ENCODE results near the gene C1QTNF2.

Gene C1QTNF2, protein sequence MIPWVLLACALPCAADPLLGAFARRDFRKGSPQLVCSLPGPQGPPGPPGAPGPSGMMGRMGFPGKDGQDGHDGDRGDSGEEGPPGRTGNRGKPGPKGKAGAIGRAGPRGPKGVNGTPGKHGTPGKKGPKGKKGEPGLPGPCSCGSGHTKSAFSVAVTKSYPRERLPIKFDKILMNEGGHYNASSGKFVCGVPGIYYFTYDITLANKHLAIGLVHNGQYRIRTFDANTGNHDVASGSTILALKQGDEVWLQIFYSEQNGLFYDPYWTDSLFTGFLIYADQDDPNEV

GRCh38 chr5:160369990-160370712 lies at the start of gene C1QTNF2:
Gene C1QTNF2, minus strand, starts transcription at chr5:160370626. Its CDS starts 15,615 bp downstream, at chr5:160355011.
- no peak for DNase-seq

GRCh38 chr5:160420331-160420610 lies 49.8 kb upstream of the C1QTNF2 start:
- no peak for DNase-seq

DNA sequence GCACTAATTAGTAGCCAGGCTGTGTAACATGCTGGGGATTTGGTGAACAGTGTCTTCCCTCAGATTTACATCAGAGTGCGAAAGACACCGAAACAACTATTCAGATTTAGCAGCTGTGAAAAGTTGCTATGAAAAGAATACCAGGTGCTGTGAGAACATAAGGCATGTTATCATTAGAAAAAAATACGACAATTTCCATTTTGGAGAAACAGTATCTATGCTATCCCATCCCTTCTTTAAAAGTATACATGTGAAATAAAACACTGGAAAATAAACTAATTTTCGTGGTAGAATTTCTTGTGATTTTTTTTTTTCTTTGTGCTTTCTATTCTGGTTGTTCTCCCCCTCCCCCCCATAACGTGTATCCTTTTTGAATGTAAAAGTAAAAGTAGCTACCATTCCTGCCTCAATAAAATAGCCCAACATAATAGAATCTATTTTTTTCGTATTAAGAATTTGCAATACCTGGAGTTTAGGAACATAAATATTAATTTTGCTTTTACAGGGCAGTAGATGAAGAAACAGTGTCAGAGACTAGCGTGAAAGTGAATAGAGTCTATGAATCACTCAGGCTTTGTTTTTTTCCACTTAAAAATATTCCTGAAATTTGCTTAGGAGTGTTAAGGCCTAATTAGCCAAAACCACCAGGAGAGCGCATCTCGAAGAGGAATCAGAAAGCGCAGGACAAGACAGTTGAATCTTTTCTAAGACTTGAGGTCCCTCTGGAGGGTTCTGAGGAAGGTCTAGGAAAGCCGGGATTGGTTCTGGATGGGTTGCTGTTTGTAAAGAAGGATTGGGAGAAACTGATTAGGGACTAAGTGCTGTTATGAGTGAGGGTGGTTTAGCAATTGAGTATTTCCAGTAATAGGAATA lies 49.3 kb upstream of the C1QTNF2 start:
- DNase-seq: no peak

DNA sequence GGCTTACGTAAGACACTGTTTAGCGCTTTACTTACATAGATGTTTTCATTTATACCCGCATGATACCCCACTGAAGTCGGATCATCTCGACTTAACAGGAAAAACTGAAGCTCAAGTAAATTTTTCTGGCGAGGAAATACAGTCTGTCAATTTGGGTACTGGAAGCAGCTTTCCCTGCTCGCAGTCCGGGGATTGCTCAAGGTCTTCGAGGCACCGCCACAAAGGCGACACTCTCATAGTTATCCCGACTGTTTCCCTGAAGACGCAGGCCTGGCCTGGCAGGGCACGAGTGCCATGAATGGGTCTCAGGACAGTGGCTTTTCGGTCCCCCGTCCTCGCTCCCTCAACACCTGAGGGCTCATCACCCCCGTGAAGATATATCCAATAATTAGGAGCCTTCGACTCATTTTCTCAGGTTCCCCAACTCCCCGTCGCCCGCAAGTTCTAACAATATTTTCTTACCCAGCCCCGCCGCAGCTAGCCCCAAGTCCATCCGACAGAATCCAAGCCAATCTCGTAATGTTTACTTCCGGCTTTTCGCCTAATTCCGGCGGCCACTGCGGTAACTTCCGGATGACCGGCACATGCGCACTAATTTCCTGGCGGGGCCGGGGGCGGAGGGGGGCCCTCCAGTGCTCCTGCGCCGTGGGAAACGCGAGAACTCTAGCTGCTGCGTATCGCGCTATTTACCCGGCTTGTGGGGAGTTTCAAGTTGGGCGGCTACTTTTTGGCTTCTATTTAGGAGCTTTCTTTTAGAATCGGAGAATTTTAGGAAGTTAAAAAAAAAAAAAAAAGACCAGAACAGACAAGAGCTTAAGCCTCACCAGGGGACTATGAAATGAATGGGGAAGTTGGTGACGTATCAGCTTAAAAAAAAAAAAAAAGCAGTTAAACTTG lies 48.4 kb upstream of the C1QTNF2 start, which contains the start of gene SLU7:
Gene SLU7 (minus strand): TSS at position 521 of the 897 bp plus-strand sequence. CDS start 3,787 bp downstream, outside the sequence.
- peak; percentile 90 for DNase-seq

DNA sequence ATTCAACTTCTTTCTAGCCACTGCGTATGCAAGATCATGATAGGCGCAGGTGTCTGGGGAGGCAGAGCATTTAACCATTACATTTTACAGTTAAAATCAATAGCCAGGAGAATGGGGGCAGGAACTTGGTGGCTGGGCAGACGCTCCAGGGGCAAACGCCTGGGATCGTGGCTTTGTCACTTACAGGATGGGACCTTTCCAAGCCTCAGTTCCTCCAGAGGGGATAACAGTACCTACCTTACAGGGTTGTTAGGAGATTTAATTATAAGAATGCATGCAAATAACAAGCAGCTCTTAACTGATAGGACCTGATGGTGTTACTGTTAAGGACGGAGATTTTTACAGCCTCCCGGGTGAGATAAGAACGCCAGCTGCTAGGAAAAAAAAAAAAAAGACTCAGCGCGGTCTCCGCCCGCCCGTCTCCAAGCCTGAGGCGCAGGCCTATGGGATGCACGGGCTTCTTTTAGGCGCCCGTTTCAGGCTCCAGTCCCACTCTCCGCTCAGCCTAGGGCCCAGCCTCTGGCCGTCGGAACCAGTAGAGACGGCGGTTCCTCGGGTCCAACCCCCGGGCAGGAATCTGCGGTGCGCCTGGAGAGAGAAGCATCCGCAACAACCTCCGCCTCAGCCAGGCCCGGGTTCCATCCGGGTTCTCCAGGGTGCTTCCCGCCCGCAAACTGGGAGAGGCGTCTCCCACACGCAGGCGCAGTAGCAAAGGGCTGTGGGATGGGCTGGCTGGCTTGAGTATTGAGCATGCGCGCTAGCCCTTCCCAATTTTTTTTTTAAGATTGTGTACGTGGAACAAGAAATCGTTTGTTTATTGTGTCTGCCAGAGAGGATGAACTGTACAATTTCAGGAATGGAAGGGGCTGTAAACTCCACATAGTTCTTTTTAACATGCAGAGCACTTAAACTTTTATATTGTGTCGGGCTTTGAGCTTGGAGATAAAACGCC lies 29.3 kb upstream of the C1QTNF2 start, which contains the start of gene FAM200C:
Gene FAM200C (minus strand): TSS at position 653 of the 952 bp plus-strand sequence. CDS start 4,564 bp downstream, outside the sequence.
- peak; percentile 78 for DNase-seq

GRCh38 chr5:160398806-160399205 lies 28.4 kb upstream of the C1QTNF2 start:
- no peak for DNase-seq

- DNase-seq: no peak
Observed at GRCh38 chr5:160397492-160397891, 27.1 kb upstream of the C1QTNF2 start.

DNA sequence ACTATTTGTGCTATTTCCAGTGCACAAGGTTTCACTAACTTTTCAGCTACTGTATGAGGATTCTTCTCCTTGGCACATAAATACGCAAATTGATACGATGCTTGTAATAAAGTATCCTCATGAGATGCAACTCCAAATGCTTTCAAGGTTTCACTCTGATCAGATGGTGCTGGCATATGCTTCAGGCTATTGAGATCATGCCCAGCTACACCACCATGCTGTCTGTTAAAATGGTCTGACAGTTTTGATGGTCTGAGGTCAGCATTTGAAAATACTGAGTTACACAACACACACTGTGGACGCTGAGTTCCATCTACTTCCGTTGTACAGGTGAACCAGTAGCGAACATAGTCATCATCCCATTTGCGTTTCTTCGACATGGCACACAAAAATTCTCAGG lies 24.7 kb upstream of the C1QTNF2 start:
- DNase-seq: no peak

GRCh38 chr5:160390787-160391696 lies 20.6 kb upstream of the C1QTNF2 start:
- DNase-seq: no peak

- no peak for DNase-seq
Observed at GRCh38 chr5:160387445-160387844, 17.0 kb upstream of the C1QTNF2 start.

DNA sequence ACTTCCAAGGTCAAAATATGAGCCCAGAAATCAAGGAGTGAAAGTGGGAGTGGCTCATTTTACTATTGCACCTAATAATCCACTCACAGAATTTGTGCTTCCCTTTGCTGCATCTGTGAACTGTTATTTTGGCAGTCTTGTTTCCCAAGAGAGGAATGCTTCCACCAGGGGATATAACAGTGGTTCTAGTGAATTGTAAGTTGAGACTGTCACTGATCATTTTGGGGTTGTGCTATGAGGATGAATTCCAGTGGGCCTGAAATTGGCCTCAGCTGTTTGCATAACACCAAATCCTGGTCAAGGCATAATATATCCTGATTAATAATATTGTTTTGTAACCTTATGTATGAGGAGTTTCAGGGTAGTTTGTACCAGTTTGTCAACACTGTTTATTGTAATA lies 15.1 kb upstream of the C1QTNF2 start:
- no peak for DNase-seq

DNA sequence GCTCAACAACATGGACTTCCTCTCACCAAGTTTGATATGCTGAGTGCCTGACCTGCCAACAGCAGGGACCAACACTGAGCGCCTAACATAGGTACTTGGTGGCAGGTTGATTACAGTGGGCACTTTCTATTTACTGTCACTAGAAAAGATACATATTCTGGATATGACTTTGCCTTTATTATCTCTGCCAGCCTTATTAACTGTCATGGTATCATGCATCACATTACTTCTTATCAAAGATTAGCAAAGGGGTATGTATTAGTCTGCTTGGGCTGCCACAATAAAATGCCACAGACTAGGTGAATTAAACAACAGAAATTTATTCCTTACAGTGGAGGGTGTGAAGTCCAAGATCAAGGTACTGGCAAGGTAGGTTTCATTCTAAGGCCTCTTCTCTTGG lies 14.3 kb upstream of the C1QTNF2 start:
- no peak for DNase-seq

DNA sequence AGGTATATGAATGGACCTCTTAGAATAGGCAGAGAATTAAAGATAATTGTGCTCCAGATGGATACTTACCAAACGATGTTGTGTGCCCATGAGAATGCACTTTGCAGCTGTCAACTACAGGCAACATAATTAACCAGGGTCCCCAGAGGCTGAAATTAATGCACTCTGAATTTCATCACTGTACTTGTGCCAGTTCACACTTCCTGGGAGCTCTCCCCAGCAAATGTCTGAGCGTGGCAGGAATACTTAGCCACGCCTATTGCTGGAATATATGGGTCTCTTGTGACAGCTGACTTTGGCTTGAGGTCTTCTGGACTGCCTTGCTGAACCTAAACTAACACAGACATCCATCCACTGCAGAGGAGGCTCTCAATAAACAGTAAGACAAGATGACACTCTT lies 11.9 kb upstream of the C1QTNF2 start:
- no peak for DNase-seq

DNA sequence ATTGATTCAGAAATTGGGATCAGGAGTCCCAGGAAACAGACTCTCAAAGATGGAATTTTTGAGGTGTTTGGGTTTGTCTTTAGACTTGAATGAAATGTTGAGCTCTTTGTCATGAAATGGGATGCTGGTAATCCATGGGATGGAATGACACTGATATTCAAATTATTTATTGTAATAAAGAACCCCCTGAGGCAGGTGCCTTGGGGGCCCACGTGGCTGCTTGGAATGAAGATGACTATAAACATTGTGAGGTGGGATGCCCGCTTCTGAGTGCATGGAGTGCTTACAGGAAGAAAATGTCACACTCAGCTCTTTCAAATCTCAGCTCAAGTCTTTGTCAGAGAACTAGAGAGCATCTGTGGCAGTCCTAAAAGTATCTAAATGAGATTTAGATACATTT lies 9.6 kb upstream of the C1QTNF2 start:
- no peak for DNase-seq

- no peak for DNase-seq
Observed at GRCh38 chr5:160379511-160379910, 9.1 kb upstream of the C1QTNF2 start.

DNA sequence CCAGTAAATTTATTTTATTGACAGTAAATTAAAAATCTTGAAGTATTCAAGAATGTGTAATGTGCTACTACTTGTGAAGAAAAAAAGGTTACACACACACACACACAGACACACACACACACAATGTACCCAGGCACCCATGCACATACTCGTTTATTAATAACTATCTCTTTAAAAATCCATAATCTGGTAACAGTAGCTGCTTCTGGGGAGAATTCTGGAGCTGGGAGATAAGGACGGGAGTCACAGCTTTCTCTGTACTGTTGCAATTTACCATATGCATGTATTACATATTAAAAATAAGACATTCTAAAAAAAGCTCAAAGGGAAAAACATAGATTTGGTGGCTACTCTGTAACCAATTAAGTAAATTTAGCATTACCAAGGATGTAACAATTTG lies 7.9 kb upstream of the C1QTNF2 start:
- DNase-seq: no peak

DNA sequence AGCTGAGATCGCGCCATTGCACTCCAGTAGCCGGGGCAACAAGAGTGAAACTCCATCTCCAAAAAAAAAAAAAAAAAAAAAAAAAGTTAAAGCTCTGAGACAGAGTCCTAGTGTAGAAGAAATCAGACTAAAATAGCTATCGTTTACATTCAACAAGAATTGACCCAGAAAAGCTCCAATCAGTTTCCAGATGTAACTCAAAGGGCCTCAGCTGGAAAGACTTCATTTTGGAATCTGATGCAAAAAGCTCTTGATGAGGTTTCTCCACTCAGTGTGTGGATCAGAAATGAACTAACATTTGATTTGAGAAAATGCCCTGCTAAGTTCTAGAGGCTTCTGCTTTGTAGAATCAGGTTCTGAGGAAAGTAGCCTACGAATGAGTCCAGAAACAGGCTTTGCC lies 7.2 kb upstream of the C1QTNF2 start:
- no peak for DNase-seq

DNA sequence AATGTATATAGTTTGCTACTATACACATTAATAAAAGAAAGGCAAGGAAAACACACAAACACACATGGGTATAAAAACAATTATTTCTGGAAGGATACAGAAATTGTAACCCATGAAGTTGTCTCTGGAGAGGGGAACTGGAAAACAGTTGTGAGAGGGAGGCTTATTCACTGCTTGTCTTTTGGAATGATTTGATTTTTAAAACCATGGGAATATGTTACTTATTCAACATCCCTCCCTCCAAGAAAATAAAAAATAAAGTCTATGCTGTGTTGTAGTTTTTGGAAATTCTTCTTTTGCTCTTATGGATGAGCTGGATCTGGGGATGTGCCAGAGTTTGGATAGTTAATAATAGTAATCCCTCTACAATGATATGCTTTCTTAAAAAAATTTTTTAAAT lies 6.0 kb upstream of the C1QTNF2 start:
- no peak for DNase-seq

GRCh38 chr5:160375701-160376100 lies 5.3 kb upstream of the C1QTNF2 start:
- DNase-seq: no peak

DNA sequence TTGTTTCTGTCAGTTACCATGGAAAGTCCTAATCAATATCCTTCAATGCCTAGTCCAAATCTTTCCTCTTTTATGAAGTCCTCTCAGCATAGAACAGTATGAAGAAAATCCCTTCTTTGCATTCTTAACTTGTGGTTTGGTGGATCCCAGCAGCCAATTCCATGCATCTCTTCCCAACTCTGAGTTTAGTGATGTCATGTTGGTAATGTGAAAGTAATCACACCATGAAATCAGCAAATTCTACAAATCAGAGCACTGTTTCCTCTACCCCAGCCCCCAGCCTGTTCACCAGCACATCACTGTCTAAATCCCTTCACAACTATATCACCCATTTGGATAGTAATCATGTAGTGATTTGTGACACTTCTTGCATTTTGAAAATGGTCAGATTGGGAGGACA lies 4.7 kb upstream of the C1QTNF2 start:
- DNase-seq: no peak
